NCI-H187 (cell line): ENCODE measurements around the gene CDKL1.
A peak's percentile ranks its signal among the peaks of the same experiment; 100 is the strongest.
"Not testable (repeated sequence)": the region's sequence is repeated elsewhere in the genome, so short reads cannot be mapped to it uniquely, and the experiment has no call there.

Experiments
- DNase-seq, 2 experiments: peaks; one replicate each; lab custom pipeline; 2025; lab: John Stamatoyannopoulos, UW

The CDKL1 gene

GRCh38 chr14:50387548-50387947 lies 9.1 kb downstream of the CDKL1 start:
- DNase-seq: no peak

DNA sequence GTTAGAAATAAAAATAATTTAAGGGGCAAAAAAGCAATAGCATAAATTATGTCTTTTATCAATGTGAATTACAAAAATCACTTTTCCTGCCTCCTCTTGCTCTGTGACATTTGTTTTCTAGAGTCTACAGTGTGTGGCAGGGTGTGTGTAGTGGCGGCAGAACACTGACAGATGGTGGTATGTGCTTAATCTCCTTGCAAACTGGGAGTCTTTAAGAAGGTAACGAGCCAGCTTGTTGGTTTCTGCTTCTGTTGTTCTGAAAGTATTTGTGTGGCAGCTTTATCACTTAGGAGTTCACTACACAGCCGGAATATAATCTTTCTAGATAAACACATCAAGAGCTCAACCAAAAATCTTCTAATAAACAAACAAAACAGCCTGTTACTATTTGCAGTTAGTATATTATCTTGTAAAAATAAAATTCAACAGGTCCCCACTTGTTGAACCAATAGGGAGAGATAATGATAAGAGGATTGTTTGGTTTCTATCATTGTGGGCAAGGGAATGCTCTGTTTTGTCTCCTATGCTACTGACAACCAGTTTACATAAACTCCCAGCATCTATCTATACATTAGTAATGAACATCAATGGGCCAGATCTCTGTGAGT lies 13.0 kb downstream of the CDKL1 start:
- DNase-seq: no peak

GRCh38 chr14:50381823-50382287 lies 14.8 kb downstream of the CDKL1 start:
- no peak for DNase-seq

- DNase-seq: no peak
These were observed 15.7 kb downstream of the CDKL1 start for GRCh38 chr14:50381008-50381407.

GRCh38 chr14:50380455-50380854 lies 16.2 kb downstream of the CDKL1 start:
- no peak for DNase-seq

- no peak for DNase-seq
These were observed 17.1 kb downstream of the CDKL1 start for GRCh38 chr14:50379563-50379962.

DNA sequence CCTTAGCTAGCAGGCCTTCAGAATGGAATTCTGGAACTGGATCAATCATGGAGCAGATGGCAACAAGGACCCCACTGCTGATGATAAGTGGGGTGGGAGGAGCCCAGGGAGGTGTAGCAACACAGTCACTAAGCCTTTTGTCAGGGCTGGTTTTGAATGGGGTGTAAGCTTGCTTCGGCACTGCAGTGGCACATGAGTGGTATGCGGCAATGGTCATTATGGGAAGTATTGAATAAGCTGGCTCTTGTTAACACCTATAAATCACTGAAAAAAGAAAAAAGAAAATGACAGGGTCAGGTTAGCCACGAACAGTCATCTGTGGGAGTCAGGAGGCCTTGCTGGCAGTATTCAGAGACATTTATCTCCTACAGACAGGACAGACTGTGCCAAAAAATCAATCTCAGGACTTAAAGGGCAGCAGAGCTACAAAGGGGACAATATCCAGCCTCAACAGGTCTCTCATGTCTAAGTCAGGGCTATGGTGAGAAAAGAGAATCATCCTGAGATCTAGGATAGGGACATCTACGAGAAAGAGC lies 19.1 kb downstream of the CDKL1 start:
- DNase-seq: no peak

GRCh38 chr14:50375760-50376159 lies 20.9 kb downstream of the CDKL1 start:
- no peak for DNase-seq

DNA sequence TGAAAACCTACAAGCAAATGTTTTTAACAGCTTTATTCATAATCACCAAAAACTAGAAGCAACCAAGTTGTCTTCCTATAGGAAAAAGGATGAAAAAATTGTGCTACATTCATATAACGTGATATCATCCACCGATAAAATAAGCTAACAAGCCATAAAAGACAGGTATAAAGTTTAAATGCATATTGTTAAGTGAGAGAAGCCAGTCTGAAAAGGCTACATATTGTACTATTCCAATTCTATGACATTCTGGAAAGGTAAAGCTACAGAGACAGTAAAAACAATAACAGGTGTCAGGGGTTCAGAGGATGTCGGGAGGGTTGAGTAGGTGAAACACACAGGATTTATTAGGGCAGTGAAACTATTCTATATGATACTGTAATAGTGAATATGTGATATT lies 22.7 kb downstream of the CDKL1 start:
- no peak for DNase-seq

- DNase-seq: no peak
These were observed 25.1 kb downstream of the CDKL1 start for GRCh38 chr14:50371546-50371945.

- no peak for DNase-seq
These were observed 30.1 kb downstream of the CDKL1 start for GRCh38 chr14:50366589-50366988.

GRCh38 chr14:50366115-50366514 lies 30.6 kb downstream of the CDKL1 start:
- DNase-seq: no peak

GRCh38 chr14:50365572-50365971 lies 31.1 kb downstream of the CDKL1 start:
- DNase-seq: not testable (repeated sequence)

- DNase-seq: no peak
These were observed 31.9 kb downstream of the CDKL1 start for GRCh38 chr14:50364792-50365191.

DNA sequence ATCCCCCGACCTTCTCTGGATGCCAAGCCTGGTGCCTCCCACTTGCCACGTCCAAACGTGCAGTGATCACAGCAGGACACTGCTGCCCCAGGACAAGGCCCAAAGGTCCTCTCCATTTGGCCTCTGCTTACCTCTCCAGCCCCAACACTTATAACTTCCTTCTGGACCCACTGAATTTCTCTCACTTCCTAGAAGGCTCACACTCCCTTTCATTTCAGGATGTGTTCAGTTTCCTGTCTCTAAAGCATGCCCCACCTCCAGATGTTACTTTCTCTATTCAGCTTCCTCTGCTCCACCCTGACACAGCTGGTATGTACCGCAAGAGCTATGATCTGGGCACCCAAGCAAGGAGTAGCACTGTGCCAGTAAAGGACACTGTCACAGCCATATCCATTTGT lies 33.0 kb downstream of the CDKL1 start:
- DNase-seq: no peak

GRCh38 chr14:50362764-50363713 lies 33.6 kb downstream of the CDKL1 start:
- DNase-seq: no peak

DNA sequence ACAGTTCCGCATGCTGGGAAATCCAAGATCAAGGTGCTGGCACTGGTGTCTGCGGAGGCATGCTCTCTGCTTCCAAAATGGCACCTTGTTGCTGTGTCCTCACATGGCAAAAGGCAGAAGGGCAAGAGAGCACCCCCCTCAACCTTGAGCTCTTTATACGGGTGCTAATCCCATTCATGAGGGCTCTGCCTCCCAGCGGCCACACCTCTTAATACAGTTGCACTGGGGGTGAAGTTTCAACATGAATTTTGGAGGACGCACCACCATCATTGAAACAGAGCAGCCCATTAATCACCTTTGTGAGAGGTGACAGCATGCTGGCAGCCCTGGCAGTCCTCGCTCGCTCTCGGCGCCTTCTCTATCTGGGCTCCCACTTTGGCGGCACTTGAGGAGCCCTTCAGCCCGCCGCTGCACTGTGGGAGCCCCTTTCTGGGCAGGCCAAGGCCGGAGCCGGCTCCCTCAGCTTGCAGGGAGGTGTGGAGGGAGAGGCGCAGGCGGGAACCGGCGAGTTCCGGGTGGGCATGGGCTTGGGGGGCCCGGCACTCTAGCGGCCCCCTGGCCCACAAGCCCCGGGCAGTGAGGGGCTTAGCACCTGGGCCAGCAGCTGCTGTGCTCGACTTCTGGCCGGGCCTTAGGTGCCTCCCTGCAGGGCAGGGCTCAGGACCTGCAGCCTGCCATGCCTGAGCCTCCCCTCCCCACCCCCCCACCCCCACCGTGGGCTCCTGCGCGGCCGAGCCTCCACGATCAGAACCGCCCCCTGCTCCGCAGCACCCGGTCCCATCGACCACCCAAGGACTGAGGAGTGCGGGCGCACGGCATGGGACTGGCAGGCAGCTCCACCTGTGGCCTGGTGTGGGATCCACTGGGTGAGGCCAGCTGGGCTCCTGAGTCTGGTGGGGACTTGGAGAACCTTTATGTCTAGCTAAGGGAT lies 34.9 kb downstream of the CDKL1 start:
- peak; percentile 6 to 15 for DNase-seq

GRCh38 chr14:50360851-50361250 lies 35.8 kb downstream of the CDKL1 start:
- DNase-seq: no peak

- DNase-seq: no peak
These were observed 36.6 kb downstream of the CDKL1 start for GRCh38 chr14:50360093-50360492.

DNA sequence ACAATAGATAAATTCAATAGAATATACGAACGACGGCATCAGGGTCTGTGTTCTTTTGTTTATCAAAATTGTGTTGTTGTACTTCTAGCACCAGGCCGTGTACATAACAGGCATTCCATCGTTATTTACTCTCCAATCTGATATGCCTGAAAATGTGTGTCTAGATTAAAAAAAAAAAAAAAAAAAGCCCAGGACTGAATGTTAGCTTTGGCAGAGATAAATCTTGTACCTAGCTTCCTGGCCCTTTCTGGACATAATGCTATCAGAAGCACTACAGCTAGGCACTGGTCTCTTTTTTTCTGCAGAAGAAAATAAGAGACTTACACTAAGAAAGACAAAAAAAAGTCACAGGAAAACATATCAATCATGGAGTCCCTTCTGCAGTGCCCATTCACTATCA lies 37.0 kb downstream of the CDKL1 start:
- DNase-seq: no peak

- DNase-seq: no peak
These were observed 38.8 kb downstream of the CDKL1 start for GRCh38 chr14:50357753-50358395.
